Parathyroid adenoma (tissue), 2 donors: Measurements from ENCODE around the gene SDR39U1.

ENCODE experiments used
- H2AFZ ChIP-seq: fragments of 300-600 bp; sonication (generic); one replicate; pipeline ENCODE4 v1.7.0; 2017; ENCODE audit warnings: antibody characterized with exemption, mild to moderate bottlenecking
- H3K27ac ChIP-seq: fragments of 300-600 bp; sonication (generic); one replicate; pipeline ENCODE4 v1.7.0; 2017
- H3K27me3 ChIP-seq: fragments of 300-600 bp; sonication (generic); one replicate; pipeline ENCODE4 v1.7.0; 2017; ENCODE audit warnings: low read length; ENCODE audit not compliant: control insufficient read depth, insufficient read depth
- H3K36me3 ChIP-seq: fragments of 300-600 bp; sonication (generic); one replicate; pipeline ENCODE4 v1.7.0; 2017; ENCODE audit warnings: low read length; ENCODE audit not compliant: control insufficient read depth, insufficient read depth
- H3K4me1 ChIP-seq: fragments of 300-600 bp; sonication (generic); one replicate; pipeline ENCODE4 v1.7.0; 2017; ENCODE audit warnings: control low read depth
- H3K4me2 ChIP-seq: fragments of 300-600 bp; sonication (generic); one replicate; pipeline ENCODE4 v1.7.0; 2017; ENCODE audit warnings: low read length
- H3K4me3 ChIP-seq: fragments of 300-600 bp; sonication (generic); one replicate; pipeline ENCODE4 v1.7.0; 2017; ENCODE audit warnings: low read depth, low read length
- H3K79me2 ChIP-seq: fragments of 300-600 bp; sonication (generic); one replicate; pipeline ENCODE4 v1.7.0; 2017; ENCODE audit warnings: control low read depth
- H3K9ac ChIP-seq: fragments of 300-600 bp; sonication (generic); one replicate; pipeline ENCODE4 v1.7.0; 2017; ENCODE audit warnings: mild to moderate bottlenecking
- H3K9me3 ChIP-seq: fragments of 300-600 bp; sonication (generic); one replicate; pipeline ENCODE4 v1.7.0; 2017; ENCODE audit warnings: low read length; ENCODE audit not compliant: control insufficient read depth
- TF ChIP-seq, protein P1 (sequence below): fragments of 300-600 bp; sonication (generic); IDR thresholded peaks from one replicate; pipeline ENCODE4 v1.7.0; 2017; ENCODE audit warnings: antibody characterized with exemption, mild to moderate bottlenecking
- donor health status: primary hyperparathyroidism.

The SDR39U1 gene

GRCh38 chr14:24435998-24436354 is 6.6 kb downstream of the SDR39U1 start:
- no peaks in the 10 kb centered on the region for H3K27me3 ChIP-seq
- H3K27ac ChIP-seq: peak overlapping the region; percentile 45
- H3K9ac ChIP-seq: no peak overlapping the region
- TF ChIP-seq, protein P1, sequence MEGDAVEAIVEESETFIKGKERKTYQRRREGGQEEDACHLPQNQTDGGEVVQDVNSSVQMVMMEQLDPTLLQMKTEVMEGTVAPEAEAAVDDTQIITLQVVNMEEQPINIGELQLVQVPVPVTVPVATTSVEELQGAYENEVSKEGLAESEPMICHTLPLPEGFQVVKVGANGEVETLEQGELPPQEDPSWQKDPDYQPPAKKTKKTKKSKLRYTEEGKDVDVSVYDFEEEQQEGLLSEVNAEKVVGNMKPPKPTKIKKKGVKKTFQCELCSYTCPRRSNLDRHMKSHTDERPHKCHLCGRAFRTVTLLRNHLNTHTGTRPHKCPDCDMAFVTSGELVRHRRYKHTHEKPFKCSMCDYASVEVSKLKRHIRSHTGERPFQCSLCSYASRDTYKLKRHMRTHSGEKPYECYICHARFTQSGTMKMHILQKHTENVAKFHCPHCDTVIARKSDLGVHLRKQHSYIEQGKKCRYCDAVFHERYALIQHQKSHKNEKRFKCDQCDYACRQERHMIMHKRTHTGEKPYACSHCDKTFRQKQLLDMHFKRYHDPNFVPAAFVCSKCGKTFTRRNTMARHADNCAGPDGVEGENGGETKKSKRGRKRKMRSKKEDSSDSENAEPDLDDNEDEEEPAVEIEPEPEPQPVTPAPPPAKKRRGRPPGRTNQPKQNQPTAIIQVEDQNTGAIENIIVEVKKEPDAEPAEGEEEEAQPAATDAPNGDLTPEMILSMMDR: no peak
- no peak overlapping the region for H3K4me2 ChIP-seq
- no peak overlapping the region for H3K4me3 ChIP-seq
- H3K9me3 ChIP-seq: no peaks in the 10 kb centered on the region
- no peaks in the 10 kb centered on the region for H3K79me2 ChIP-seq
- H2AFZ ChIP-seq: no peak overlapping the region
- H3K4me1 ChIP-seq: peaks cover 9% of the 10 kb centered on the region
- H3K36me3 ChIP-seq: no peaks in the 10 kb centered on the region

DNA sequence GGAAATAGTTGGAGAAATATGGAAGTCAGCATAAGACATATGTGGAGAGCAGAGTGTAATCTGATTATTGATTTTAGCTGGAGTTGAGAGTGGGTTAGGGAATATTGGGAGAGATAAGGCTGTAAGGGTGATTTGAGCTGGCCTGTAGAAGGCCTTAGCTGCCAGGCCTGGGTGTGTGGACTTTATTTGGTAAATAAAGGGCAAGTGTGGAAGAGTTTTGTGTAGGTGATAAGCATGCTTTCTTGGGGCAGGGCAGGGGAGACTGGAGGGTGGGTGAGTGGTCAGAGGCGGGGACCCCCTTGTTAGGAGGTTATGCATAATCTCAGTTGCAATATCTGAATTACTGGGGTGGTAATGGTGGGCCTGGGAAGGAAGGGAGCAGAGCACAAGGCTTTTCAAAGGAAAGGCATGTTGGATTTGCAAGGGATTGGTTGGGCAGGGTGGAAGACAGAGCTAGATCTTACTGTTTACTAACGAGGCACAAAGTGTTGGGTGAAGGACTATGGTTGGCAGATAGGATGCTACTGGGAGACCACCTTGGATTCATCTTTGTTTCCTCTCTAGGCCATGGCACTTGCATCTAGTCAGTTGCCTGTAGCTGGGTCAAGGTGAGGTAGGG is 7.3 kb downstream of the SDR39U1 start:
- Histone ChIP-seq H3K9me3 (no peaks in the 10 kb centered on the region), H3K36me3 (no peaks in the 10 kb centered on the region), H3K4me1 (peaks cover 14% of the 10 kb centered on the region), H3K79me2 (no peaks in the 10 kb centered on the region), H2AFZ (no peak overlapping the region), H3K27ac (no peak overlapping the region), H3K4me2 (no peak overlapping the region), H3K9ac (no peak overlapping the region), H3K27me3 (no peaks in the 10 kb centered on the region), H3K4me3 (no peak overlapping the region)
- TF ChIP-seq, protein P1: no peak

DNA sequence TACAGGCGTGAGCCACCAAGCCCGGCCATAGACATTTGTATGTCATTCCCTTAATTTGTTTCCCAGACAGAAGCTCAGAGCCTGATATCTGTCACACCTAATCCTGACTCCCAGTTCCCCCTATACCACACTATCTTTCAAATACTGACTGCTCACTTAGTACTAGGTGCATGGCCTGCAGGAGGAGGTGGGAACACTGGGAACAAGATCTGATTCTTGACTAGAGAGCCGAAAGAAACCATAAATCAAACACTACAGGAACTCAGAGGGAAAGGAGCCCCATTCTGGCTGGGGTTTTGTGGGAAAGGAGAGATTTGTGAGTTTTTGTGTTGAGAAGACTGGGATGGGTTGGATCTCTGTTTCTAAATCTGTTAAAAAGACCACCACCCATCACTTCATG is 7.9 kb downstream of the SDR39U1 start:
- H2AFZ ChIP-seq: no peak overlapping the region
- no peaks in the 10 kb centered on the region for H3K27me3 ChIP-seq
- H3K4me3 ChIP-seq: no peak overlapping the region
- H3K9ac ChIP-seq: no peak overlapping the region
- no peak overlapping the region for H3K27ac ChIP-seq
- H3K79me2 ChIP-seq: no peaks in the 10 kb centered on the region
- H3K4me1 ChIP-seq: peaks cover 14% of the 10 kb centered on the region
- TF ChIP-seq, protein P1: no peak
- no peaks in the 10 kb centered on the region for H3K9me3 ChIP-seq
- no peaks in the 10 kb centered on the region for H3K36me3 ChIP-seq
- H3K4me2 ChIP-seq: no peak overlapping the region

- peaks cover 19% of the 10 kb centered on the region for H3K4me1 ChIP-seq
- no peaks in the 10 kb centered on the region for H3K27me3 ChIP-seq
- TF ChIP-seq, protein P1: no peak
- H3K36me3 ChIP-seq: no peaks in the 10 kb centered on the region
- H3K4me3 ChIP-seq: no peak overlapping the region
- H2AFZ ChIP-seq: no peak overlapping the region
- H3K4me2 ChIP-seq: no peak overlapping the region
- no peak overlapping the region for H3K27ac ChIP-seq
- H3K79me2 ChIP-seq: no peaks in the 10 kb centered on the region
- no peaks in the 10 kb centered on the region for H3K9me3 ChIP-seq
- no peak overlapping the region for H3K9ac ChIP-seq
These were observed 8.5 kb downstream of the SDR39U1 start for GRCh38 chr14:24434036-24434435.
